Right lobe of liver (tissue), 6 donors: ENCODE measurements around the gene HDGF. TPM values are rescaled to one million over a fixed set of nuclear protein-coding genes. Genes with fewer than 3 reads are reported as not detected.

Source experiments
- ATAC-seq, 4 donors: fragments of 200-7000 bp; cut with Tn5 transposase; one replicate each; pipeline ENCODE4 v1.9.1; 2020; ENCODE audit warnings: mild to moderate bottlenecking in 4 of 4, moderate library complexity in 4 of 4
- DNase-seq, 3 donors: peaks; one replicate each; pipeline ENCODE4 v3.0.0-alpha.2; 2020
- H3K27ac ChIP-seq, 3 donors: fragments of 200-600 bp; one replicate each; pipeline ENCODE4 v1.8.0; 2022
- H3K27me3 ChIP-seq, 2 donors: fragments of 200-600 bp; one replicate each; pipeline ENCODE4 v1.8.0; 2022
- H3K36me3 ChIP-seq, 4 donors: fragments of 200-600 bp; sonication (generic) in 1 of 4; one replicate each; pipeline versions ENCODE4 v1.5.1 to v1.8.0; 2017 to 2022; ENCODE audit warnings: control low read depth in 1 of 4
- H3K4me1 ChIP-seq, 4 donors: fragments of 200-600 bp; sonication (generic) in 1 of 4; one replicate each; pipeline versions ENCODE4 v1.5.1 to v1.8.0; 2017 to 2022; ENCODE audit warnings: control low read depth in 1 of 4
- H3K4me3 ChIP-seq, 3 donors: fragments of 200-600 bp; one replicate each; pipeline ENCODE4 v1.8.0; 2022
- H3K9me3 ChIP-seq, 4 donors: fragments of 200-600 bp; sonication (generic) in 1 of 4; one replicate each; pipeline versions ENCODE4 v1.5.1 to v1.8.0; 2017 to 2022; ENCODE audit warnings: control low read depth in 1 of 4
- CTCF ChIP-seq, 4 donors: fragments of 200-600 bp in 3 of 4; fragments of 450-650 bp in 1 of 4; IDR thresholded peaks; one replicate each; pipeline versions ENCODE4 v1.5.1 to v1.8.0; 2016 to 2022; ENCODE audit warnings: antibody characterized with exemption in 4 of 4, mild to moderate bottlenecking in 2 of 4
- POLR2A ChIP-seq: fragments of 450-650 bp; IDR thresholded peaks from one replicate; pipeline ENCODE4 v1.6.1; 2017; ENCODE audit warnings: antibody characterized with exemption, mild to moderate bottlenecking
- WGBS: methylation state at CpG from one replicate; pipeline ENCODE4 v1.1.6; 2018; ENCODE audit warnings: low coverage, low lambda C conversion rate; ENCODE audit not compliant: insufficient coverage; ENCODE audit errors: missing lambda C conversion rate; 5-methylcytosine and 5-hydroxymethylcytosine counted together
- intact Hi-C, 2 donors: fragments of 100-400 bp; cut with DNase I; formaldehyde crosslinking; loops; one replicate each; pipeline versions ENCODE4 v1.11.2 to v1.14.1; 2022
- total RNA-seq, 6 experiments: library from RNA; depleted of rRNA in 2 of 6; stranded (reverse); fragments of >200 nt in 2 of 6; fragmentation: NEBNext Ultra II Directional in 3 of 6; extraction: Animal tissue kit (Norgen Biotek cat#: 25700) in 3 of 6; gene quantifications; one replicate each; pipeline versions ENCODE4 v1.1.0 to v1.2.4, GENCODE V29; 2016 to 2023
- donor health status: DM: no; HTN: yes; CAD: no.
- donor health status: DM: no; HTN: no; CAD: no.
- donor health status: DM: no; HTN: no; CAD: no.
- donor health status: DM: no; HTN: yes; CAD: no.
- donor health status: DM: no; HTN: yes; CAD: no.

HDGF gene
- total RNA-seq, 6 experiments from 2014 or later: 131 to 192 (median 157) TPM

DNA sequence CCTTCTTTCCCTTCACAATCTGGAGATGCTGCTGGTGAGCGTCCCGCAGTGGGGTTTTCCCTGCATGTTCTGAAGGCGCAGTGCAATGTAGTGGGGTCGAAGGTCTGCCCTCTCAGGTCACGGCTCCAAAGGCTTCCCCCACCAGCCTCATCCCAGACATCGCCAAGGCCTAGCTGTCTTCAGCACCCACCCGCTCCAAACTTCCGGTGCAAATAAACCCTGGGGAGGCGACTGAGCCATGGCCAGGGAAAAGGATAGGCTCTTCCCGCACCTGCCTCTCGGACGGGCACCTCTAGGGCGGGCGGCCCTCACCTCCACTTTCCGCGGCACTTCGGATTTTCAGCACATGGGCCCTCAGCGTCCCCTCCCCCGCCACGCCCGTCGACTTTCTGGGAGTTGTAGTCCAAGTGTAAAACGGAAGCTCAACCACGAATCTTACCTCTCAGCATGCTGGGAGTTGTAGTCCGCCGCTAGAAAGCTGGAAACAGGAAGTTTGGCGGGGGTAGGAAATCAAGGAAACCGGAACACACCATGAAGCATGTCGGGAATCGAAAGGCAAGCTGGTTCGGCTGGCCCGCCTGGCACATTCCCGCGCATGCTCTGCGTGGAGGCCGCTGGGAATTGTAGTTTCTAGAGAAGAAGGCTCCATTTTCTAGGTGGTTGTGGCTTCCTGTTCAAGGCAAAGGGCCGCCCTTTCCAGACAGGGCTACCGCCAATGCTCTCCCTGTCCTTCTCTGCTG, 10.6 kb downstream of the HDGF start, which contains the start of gene MRPL24:
Gene MRPL24 (minus strand): TSS at position 348 of the 740 bp plus-strand sequence. CDS start 2,384 bp downstream, outside the sequence.
- Histone ChIP-seq H3K4me1 (peaks cover 0 to 15% (median 6%) of the 10 kb centered on the region in 4 donors), H3K27me3 (no peaks in the 10 kb centered on the region), H3K27ac (peak within 1 kb of the TSS; percentile 58 to 83 (median 61)), H3K9me3 (no peaks in the 10 kb centered on the region), H3K4me3 (peak within 1 kb of the TSS; percentile 76 to 80 (median 80)), H3K36me3 (peaks cover 0 to 34% (median 14%) of the 10 kb centered on the region in 4 donors)
- ATAC-seq (peak; percentile 91 to 95 (median 92)), DNase-seq (peak; percentile 96 to 98 (median 98))
- under 1% methylated on average over 30 of the region's 38 CpGs for WGBS
- intact Hi-C loops: no loop called here
- TF ChIP-seq CTCF (IDR thresholded peaks at IDR 0.05) (no peak), POLR2A (peak; percentile 51)

DNA sequence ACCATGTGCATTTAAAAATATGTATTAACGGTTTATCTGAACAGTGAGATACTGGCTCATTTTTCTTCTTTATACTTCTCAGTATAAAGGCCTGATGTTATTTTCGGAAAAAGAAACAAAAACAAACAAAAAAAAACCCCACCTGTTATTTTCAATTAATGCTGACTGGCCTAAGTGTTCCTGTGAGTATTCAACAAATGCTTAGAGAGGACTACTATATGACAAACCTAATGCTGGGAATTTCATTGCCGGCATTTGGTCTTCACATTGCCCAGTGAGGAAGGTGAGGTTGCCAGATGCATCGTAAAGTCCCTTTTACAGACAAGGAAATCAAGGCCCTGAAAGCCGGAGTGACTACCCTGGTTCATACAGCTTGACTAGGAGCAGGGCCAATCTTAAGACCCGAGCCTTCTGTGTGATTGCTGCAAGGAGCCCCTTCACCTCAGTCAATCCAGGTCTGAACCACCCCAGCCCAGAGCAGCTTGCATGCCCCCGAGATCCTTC, 11.2 kb downstream of the HDGF start:
- WGBS: 12% methylated on average over 6 of the region's 7 CpGs

GRCh38 chr1:156738916-156739315, 12.6 kb downstream of the HDGF start:
- Histone ChIP-seq H3K4me3 (no peak overlapping the region), H3K27me3 (no peaks in the 10 kb centered on the region), H3K27ac (no peak overlapping the region), H3K9me3 (no peaks in the 10 kb centered on the region), H3K36me3 (peaks cover 0 to 27% (median 14%) of the 10 kb centered on the region in 4 donors), H3K4me1 (peaks cover 0 to 9% (median 3%) of the 10 kb centered on the region in 4 donors)
- TF ChIP-seq POLR2A (no peak), CTCF (IDR thresholded peaks at IDR 0.05) (no peak)
- no peak for ATAC-seq
- intact Hi-C loops: no loop called here
- DNase-seq: no peak
- 58% methylated on average over 2 of the region's 2 CpGs for WGBS

More for the DNA sequence above, 11.2 kb downstream of the HDGF start:
- H3K27ac ChIP-seq: peak overlapping the region in 1 of 3 donors; percentile 35
- H3K4me1 ChIP-seq: peaks cover 0 to 9% (median 3%) of the 10 kb centered on the region in 4 donors
- TF ChIP-seq CTCF (IDR thresholded peaks at IDR 0.05) (no peak), POLR2A (no peak)
- intact Hi-C loops: no loop called here
- no peaks in the 10 kb centered on the region for H3K9me3 ChIP-seq
- no peak for DNase-seq
- no peaks in the 10 kb centered on the region for H3K27me3 ChIP-seq
- no peak for ATAC-seq
- H3K36me3 ChIP-seq: peaks cover 0 to 34% (median 14%) of the 10 kb centered on the region in 4 donors
- peak overlapping the region; percentile 76 to 80 (median 80) for H3K4me3 ChIP-seq

- peaks cover 0 to 27% (median 13%) of the 10 kb centered on the region in 4 donors for H3K36me3 ChIP-seq
- no peak overlapping the region for H3K4me3 ChIP-seq
- ATAC-seq: no peak
- no peaks in the 10 kb centered on the region for H3K27me3 ChIP-seq
- peaks cover 0 to 9% (median 3%) of the 10 kb centered on the region in 4 donors for H3K4me1 ChIP-seq
- no peaks in the 10 kb centered on the region for H3K9me3 ChIP-seq
- DNase-seq: no peak
- WGBS: 84% methylated on average over 8 of the region's 10 CpGs
- TF ChIP-seq CTCF (IDR thresholded peaks at IDR 0.05) (no peak), POLR2A (no peak)
- H3K27ac ChIP-seq: no peak overlapping the region
- intact Hi-C loops: no loop called here
These were observed 13.1 kb downstream of the HDGF start for GRCh38 chr1:156738407-156738806.
